CD1c-positive myeloid dendritic cell (primary cell): ENCODE results near the gene THAP8.

Experiments used
- DNase-seq: peaks from one replicate; pipeline ENCODE4 v3.0.0-alpha.2; 2016; ENCODE audit errors: extremely low spot score

THAP8 gene

DNA sequence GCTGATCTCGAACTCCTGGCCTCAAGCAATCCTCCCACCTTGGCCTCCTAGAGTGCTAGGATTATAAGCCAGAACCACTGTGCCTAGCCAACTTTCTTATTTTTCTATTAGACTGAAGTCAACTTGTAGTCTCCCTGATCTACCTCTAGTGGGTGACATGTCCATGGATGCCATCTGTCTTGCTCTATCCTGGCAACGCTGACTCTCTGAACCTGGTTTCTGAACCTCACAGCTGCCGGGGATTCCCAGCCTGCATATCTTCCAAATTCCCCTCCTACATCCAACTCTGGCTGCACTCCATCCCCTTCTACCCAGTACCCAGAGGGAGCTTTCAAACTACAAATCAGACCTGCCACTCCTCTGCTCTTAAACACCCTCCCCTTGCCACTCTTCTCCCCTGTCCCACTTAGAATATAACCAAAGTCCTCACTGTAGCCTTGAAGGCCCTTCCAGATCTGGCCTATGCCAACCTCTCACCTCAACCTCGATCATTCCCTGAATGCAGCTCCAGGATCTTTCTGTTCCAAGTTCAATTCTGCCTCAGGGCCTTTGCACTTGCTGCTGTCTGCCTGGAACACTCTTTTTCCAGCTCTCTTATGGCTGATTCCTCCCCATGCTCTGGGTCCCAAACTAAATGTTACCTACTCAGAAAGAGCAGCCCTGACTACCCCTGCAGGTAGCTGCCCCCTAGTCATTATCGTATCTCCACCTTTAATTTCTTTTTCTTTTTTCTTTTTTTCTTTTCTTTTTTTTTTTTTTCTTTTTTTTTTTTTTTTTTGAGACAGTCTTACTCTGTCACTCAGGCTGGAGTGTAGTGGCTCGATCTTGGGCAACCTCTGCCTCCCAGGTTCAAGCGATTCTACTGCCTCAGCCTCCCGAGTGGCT lies 23.6 kb downstream of the THAP8 start:
- no peak for DNase-seq

DNA sequence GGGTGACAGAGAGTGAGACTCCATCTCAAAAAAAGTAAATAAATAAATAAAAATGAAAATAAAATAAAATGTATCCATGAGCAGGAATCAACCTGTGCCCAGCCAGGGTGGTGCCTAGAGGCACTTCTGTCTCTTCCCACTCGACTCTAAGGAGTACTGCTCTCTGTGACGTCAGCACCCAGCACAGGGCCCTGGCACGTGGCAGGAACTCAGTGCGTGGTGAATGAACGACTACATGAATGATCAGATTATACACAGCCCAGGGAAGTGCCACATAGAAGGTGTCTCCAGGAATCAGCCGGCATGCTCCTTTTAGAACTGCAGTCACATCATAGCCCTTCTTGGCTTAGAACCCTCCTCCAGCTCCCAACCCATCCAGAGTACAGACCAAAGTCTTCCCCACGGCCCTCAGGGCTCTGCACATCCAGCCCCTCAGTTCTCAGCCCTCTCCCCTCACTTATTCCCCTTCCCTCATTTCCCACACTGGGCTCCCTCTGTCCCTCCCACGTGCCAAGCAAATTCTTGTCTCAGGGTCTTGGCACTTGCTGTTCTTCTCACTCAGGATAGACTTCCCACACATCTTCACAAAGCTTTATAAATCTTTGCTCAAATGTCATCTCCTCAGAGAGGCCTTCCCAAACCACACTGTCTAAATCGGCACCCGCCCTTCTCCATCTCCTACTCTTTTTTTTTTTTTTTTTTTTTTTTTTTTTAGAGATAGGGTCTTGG lies 25.6 kb downstream of the THAP8 start:
- DNase-seq: no peak

DNA sequence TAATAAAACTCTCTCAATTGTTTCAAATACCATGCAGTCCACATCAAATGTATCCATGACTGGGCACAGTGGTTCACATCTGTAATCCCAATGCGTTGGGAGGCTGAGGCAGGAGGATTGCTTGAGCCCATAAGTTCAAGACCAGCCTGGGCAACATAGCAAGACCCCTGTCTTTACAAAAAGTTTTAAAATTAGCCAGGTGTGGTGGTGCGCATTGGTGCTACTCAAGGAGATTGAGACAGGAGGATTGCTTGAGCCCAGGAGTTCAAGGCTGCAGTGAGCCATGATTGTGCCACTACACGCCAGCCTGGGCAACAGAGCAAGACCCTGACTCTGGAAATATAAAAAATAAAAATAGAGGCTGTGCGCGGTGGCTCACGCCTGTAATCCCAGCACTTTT lies 26.4 kb downstream of the THAP8 start:
- DNase-seq: no peak

DNA sequence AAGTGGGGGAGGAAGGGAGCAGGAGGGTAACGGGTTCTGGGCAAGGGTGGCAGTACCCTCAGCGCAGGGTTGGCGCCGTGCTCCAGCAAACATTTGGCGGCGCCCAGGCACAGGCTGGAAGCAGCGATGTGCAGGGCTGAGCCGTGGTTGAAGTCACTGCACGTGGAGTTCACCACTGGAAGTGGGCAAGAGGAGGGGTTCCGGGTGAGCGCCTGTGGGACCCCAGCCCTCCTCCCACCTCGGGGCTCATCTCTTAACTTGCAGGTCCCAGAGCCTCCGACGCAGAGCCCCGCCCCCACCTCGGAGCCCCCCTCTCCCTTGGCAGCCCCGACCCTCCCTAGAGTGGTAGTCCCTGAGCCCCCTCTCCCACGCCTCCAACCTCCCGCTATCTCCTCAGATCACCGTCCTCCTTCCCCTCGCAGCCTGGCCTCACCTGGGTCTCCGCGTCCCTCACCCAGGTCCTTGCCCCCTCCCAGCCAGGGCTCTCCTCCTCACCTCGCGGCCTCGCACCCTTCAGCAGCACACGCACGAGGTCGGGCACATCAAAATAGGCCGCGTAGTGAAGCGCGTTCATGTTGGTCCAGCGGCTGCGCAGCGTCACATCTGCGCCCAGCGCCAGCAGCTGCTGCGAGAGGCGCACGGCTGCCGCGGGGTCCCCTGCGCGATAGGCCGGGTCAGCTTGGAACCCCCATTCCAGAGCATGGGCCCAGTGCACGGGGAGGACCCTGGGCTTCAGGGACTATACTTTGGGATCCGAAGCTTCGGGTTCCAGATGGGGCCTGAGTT lies 27.8 kb downstream of the THAP8 start:
- DNase-seq: no peak

DNA sequence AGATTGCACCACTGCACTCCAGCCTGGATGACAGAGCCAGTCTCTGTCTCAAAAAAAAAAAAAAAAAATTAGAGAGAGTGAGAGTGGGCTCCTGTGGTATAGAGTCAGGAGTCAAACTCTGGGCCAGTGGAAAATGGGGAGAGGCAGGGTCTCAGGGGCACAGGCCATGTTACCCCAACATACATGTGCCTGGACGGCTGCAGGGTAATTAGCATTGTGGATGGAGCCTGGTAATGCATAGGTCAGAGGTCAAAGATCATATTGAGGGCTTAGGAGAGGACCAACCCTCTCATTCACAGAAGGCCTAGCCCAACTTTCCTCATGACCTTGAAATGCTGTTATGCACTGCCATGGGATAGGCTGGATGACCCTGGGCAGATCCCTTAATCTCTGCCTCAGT lies 28.5 kb downstream of the THAP8 start:
- DNase-seq: no peak

DNA sequence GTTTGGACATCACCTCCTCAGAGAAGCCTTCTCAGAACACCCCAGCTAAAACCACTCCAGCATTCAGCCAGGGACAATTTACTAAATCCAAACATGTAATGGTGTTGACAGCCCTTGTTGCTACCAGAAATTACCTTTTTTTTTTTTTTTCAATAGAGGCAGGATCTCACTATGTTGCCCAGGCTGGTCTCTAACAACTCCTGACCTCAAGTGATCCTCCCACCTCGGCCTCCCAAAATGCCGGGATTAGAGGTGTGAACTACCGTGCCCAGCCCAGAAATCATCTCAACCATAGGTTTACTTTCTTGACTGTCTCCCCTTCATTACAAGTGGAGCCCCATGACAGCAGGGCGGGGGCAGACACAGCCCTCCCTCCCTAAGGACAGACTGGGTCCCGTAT lies 30.7 kb downstream of the THAP8 start:
- no peak for DNase-seq

DNA sequence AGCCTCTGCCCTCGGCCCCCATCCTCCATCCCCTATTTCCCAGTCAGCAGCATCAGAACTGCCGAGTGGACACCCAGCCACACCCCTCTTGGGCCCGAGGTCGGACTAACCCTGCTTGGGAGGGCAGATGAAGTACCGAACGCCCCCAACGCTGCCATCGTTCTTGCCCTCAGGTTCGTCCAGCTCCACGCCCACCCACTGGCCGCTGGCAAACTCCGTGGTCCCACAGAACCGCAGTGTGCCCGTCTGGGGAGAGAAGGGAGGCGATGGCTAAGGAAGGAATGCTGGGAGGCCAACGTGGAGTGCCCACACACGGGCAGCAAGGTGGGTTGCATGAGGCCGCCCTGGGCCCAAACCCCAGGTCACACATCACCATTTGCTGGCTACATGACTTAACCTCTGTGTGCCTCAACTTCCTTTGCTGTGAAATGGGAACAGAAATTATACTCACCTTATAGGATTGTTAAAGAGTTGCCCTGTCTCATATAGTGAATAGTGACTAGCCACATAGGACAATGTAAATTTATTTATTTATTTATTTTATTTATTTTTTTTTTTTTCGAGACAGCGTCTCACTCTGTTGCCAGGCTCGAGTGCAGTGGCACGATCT lies 34.9 kb downstream of the THAP8 start:
- DNase-seq: no peak

DNA sequence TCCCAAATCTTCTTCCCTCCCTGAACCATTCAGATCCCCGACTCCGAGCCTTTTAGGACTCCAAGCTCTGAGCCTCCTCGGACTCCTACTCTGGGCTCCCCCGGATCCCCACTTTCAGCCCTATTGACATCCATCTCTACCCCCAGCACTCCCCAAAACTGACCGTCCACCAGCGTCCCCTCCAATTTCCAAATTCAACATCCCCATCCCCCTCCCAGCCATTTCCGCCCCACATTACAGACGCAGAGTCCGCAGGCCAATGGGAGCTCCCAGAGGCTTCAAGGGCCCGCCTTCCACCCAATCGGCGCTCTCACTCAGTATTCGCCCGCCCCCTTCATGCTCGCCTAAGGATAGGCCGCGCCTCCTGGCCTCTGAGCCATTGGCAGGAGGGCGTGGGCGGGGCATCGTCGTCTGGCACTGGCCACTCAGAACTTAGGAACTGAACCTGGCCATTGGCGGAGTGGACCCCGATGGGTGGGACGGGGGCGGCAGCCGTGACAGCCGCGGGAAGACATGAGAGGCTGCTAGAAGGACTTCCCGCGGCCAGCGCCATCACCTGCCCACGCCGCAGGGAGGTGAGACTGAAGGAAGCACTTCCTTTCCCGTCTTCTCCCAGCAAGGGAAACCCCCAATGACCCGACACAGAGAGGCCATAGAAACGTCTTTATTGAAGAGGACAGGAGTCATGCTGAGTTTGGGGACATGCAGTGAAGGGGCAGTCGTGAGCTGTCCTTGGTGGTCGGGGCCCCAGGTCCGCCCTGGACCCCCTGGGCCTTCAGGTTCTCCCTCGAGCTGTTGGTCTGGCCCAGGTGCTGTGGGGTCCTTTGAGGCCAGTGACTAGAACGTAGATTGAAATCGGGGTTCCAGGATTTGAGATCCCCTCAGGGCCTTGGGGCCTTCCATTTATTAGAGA lies 39.8 kb downstream of the THAP8 start, which contains the start of gene ALKBH6:
Gene ALKBH6 (minus strand): TSS at position 202 of the 913 bp plus-strand sequence. CDS start 816 bp downstream, outside the sequence.
- peak; percentile 100 for DNase-seq

DNA sequence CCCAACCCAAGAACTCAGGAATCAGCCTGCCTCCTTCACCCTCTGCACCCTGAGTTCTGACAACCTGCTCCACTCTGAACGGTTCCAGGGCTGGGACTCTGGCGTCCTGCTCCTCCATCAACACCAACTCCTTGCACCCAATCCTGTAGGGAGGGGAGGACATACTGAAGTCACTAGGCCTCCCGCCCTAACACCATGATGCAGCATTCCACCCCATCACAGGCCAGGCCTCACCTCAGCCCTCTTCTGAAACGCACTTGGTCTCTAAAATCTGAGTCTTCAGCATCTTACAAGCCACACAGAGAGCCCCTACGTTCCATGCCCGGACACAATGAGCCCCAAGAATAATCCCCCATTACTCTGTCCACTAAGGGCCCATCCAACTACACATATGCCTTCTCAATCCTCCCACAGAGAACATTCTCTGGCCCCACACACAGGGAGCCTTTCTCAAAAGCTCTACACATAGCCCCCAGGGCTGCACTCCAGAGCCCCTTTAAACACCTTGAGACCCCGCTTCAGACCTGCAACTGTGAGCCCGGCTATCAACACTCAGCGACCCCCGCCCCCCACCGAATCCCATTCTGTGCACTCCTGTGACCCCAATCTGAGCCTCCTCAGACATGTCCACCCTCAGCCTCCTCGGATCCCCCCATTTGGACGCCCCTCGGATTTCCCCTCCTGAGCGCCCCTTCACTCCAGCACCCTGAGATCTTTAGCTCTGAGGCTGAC lies 40.6 kb downstream of the THAP8 start:
- DNase-seq: no peak

DNA sequence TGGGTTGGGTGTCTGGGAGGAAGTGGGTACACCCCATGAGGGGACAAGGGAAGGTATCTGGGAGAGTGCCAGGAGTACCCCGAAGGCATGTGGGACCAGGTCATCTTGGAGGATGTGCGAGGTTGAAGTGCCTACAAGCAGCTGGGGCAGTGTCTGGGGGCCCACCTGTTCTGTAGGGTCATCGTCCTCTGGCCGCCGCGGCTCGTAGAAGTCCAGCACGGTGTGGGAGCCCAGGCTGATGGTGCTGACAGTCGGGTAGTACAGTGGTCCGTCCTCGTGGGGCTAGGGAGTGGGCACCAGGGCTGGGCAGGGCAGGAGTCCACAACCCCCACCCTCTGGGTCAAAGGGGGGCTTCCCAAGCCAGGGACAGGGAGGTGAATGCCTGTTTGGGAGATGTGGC lies 43.7 kb downstream of the THAP8 start:
- no peak for DNase-seq

DNA sequence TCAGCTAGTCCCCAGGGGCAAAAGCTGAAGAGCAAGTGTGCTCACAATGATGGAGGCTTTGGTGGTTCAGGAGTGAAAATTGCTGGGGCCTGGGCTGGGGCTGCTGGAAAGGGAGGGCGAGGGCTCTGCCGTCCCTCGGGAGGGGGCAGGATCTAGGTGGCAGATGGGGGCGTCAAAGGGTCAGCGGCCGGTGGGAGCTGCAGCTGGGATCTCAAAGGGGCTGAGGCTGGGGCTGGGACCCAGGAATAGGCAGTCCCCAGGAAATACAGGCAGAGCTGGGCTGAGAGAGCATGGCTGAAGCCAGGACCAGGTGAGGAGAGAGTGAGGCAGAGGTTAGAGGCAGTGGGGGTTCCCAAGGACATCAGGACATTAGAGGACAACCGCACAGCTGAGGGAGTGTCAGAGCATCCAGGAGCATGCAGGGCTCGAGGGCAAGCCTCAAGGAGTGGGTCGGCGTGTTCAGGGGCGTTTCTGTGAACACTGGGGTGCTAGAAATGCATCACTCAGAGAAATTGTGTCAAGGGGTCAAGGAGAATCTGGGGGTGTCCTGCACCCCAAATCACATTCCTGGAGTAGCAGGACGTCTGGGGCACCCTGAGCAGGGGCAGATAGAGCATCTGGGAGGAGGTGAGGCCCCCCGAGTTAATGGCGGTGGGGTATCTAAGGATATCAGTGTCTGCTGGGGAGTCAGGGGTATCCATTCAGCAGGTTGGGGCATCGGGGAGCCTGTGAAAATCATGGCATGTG lies 44.3 kb downstream of the THAP8 start:
- DNase-seq: no peak

DNA sequence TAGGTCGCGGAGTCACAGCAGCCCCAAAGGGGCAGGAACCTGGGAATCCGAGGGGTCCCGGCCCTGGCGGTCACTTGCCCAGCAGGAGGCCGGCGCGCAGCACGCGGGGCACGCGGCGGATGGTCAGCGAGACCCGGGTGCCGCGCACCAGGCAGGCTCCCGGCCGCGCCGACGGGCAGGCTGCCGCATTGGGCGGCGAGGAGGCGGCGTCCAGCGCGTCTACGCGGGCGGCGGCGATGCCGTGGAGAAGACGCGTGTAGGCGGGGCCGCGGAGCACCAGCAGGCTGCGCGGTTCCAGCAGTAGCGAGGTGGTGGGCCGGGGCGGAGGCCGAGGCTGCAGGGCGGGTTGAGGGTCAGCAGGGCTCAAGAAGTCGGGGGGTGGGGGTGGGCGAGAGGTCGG lies 44.9 kb downstream of the THAP8 start:
- peak; percentile 75 for DNase-seq

DNA sequence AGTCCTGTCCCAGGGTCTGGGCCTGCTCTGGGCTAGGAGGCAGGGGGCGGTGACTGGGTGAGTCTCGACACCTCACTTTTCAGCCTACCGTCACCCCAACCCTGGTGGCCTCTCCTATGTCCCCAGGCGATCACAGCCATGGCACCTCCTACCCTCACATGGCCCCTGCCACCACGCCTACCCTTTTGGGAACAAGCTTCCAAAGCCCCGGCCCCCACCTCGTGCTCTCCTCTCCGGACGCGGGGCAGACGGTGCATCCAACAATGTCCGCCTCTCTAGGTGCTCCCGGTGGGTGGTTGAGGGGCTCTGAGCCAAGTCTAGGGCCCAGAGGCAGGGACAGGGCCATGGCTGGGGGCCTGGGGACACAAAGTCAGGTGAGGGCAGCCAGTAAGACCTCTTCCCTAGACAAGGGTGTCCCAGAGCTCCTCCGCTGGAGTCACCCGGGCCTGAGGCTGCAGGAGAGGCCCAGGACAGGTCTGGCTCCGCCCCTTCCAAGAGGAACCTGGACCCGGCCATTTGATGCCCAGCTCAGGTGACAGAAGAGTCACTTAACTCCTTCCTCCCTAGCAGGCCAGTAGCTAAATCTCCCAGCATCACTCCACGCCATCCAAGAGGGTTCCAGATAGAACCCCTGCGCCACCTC lies 45.6 kb downstream of the THAP8 start, which contains the start of gene SYNE4:
Gene SYNE4 (minus strand): TSS at position 478 of the 643 bp plus-strand sequence. CDS start 132 bp downstream, at position 346.
- DNase-seq: no peak

DNA sequence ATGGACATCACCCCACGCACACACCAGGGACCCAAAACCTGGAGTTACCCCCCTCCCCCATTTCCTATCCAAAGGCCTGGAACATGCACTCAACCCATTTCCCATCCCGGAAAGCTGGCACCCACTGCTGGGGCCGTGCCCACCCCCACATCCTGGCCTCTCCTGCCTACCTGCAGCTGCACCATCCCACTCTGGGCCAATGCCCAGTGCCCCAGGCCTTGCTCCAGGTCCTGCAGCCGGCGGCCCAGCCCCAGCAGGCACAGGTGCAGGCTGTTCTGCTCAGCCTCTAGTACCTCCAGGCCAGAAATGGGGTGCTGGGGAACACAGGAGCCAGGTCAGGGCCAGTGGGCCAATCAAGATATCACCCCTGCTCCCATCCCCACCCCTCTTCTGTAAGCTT lies 47.1 kb downstream of the THAP8 start:
- DNase-seq: no peak

DNA sequence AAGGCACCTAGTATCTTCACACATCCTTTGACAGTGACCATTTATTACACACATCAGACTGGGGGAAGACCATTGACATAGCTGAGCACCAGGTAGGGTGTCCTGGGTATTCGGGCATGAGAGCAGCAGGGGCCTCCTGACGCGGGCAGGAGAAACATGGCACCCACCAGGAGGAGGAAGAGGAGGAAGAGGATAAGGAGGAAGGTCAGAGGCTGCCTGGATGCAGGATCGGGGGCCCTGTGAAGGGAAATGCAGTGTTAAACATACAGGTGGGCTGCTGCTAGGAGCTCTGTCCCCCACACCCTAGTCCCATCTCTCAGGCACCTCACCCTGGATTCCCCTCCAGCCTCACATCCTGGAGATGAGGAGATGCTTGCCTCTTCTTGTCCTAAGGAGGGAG lies 50.8 kb downstream of the THAP8 start:
- DNase-seq: no peak

DNA sequence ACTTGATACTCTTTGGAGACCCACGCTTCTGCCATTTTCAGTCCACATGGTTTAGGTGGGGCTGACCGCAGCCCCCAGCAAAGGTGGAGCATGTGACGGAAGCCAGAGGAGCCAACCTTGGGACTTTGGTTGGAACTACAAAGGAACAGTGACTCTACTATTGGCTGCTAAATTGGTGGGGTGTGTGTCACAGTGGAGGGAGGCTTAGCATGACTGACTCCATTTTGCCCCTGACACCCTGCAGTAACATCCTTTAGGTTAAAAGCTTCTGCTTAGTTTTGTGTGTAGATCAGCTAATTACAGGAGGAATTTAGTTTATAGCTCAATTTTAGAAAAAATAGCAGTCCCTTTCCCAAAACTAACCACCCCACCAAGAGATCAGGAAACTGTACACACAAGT lies 52.5 kb downstream of the THAP8 start:
- DNase-seq: no peak

DNA sequence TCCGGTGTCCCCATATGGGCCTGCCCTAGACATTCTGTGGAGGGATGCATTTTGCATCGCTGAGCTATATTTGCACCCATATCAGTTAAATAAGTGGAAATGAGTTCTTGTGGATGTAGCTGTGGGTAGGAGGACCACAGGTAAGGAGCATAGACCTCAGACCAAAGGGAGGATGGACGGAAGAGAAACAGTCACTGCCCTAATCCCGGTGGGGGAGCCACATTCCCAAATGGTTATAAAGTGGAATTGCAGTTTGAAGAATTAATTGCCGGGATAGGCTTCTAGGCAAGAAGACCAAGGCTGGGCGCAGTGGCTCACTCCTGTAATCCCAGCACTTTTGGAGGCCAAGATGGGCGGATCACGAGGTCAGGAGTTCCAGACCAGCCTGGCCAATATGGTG lies 57.3 kb downstream of the THAP8 start:
- no peak for DNase-seq
